ENCODE data around the gene NTN3.

Gene NTN3

DNA sequence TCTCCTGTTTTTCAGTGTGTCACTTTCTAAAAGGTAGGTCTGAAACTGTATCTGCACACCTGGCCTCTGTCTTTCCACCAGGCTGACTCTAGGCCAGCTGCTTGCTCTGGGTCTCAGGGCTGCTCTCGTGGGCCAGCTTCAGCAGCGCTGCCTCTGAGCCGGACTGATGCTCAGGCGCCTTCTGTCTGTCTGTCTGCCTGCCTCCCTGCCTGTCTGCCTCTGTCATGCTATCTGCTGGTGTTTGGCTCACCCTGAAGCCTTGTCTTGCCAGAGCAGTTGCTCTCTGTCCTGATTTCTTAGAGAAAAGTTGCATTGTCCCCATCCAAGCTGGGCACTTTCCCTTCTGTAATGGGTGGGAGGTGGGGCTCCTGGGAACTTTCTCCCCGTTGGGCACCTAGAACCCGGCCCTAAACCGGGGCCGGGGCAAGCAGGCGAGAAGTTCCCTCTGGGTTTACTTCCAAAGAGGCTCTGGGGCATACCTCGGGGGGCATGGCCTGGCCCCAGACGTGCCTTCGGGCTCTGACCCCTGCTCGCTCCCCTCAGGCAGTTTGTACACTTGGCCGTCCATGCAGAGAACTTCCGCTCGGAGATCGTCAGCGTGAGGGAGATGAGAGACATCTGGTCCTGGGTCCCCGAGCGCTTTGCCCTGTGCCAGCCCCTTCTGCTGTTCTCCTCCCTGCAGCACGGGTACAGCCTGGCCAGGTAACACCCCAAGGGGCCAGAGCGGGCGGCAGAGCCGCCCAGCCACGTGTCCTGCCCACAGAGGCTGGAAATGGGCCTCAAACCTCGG, 26.8 kb downstream of the NTN3 start:
- DNase-seq: no peak

- DNase-seq: no peak
Measured at GRCh38 chr16:2498531-2499253, 27.6 kb downstream of the NTN3 start.

- no peak for DNase-seq
Measured at GRCh38 chr16:2499454-2499853, 28.4 kb downstream of the NTN3 start.

- no peak for DNase-seq
Measured at GRCh38 chr16:2499890-2500429, 28.9 kb downstream of the NTN3 start.

- DNase-seq: no peak
Measured at GRCh38 chr16:2500430-2500917, 29.4 kb downstream of the NTN3 start.

- DNase-seq: peak; percentile 97
Measured at GRCh38 chr16:2500918-2501750, 30.0 kb downstream of the NTN3 start.

DNA sequence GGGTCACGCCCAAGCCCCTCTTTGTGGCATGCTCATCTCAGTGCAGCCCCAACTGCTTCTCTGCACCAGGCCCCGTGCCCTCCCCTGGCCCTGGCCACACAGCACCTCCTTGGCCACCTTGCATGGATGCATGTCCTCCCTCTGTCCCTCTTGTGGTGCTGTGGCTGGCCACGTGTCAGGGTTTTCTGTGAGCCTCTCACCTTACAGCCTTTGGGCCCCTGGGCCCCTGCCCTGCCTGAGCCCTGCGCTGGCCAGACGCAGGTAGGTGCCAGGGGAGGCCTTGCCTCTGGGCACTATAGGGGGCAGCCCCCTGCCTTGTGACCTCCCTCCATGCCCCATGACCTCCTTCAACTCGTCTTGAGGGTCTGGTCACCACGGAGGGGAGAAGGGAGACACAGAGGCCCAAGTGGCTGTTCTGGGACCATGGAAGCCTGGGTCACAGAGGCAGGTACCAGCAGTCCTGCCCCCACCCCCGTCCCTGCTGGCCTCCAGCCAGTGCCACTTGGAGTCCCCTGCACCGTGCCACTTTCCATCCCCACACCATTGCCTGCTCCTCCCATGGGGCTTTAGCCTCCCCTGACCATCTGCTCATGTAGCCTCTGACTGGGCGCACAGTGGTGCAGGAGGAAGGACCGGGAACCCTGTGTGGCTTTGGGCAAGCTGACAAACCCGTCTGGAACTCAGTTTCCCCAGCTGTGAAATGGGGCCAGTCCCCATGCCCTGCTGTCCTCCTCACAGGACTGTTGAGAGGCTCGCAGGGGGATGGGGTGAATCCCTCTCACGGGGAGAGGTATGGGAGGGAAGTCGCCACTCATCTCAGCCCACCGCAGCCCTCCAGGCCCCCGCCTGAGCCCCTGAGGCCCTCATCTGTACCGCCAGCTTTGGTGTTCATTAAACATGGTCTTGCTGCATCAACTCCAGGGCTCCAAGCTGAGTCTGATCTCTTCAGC, 31.1 kb downstream of the NTN3 start:
- no peak for DNase-seq

- DNase-seq: no peak
Measured at GRCh38 chr16:2505695-2506094, 34.6 kb downstream of the NTN3 start.

DNA sequence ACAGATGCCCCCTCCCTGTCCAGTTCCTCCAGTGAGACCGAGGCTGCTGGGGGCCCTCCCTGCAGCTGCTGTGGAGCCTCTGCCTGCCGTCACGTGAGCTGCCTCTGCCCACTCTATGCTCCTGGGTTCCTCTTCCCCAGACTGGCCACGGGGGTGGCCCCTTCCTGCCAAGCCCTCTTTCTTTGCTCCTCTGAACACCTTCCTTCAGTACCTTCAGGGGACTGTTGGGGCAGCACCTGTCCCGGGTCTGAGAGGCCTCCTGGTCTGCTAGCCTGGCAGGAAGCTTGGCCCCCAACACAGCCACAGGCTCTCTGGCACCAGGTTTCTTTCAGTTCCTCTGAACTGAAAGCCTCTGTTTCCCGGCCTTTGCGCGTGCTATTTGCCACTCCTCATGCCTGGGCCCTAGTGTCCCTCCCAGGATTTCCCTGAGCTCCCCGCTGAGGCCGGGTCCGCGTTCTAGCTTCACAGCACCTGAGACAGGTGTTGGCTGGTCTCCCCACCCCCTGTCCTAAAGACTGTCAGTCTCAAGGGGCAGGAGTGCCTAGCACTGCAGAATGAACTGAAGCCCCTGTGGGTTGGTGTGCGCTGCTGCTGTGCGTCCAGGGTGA, 36.1 kb downstream of the NTN3 start:
- DNase-seq: no peak

- no peak for DNase-seq
Measured at GRCh38 chr16:2507665-2508064, 36.6 kb downstream of the NTN3 start.

- no peak for DNase-seq
Measured at GRCh38 chr16:2508722-2509400, 37.8 kb downstream of the NTN3 start.

DNA sequence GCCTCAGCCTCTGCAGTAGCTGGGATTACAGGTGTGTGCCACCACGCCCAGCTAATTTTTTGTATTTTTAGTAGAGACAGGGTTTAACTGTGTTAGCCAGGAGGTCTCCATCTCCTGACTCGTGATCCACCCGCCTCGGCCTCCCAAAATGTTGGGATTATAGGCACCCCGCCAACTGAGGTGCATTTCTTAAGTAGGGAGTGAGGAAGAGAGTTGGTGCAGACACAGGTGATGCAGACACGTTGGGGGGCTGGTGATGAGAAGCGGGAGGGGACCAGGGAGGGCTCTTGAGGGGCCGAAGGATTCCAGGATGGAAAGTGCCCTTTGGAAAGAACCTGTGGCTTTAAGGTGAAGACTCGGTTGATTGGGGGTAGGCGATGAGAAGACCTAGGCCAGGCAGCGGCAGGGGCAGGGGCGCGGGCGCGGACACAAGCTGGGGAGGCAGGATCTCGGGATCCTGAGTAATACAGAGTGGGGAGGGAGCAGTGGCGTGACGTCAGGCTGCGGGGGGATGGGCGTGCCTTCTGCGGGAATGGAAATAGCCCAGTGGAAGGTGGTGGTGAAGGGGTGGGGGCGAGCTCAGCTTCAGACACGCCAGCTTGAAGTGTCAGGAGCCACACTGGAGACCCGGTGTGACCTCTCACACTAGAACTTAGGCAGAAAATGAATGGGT, 40.2 kb downstream of the NTN3 start:
- DNase-seq: no peak

GRCh38 chr16:2511996-2512734, 41.1 kb downstream of the NTN3 start:
- no peak for DNase-seq

GRCh38 chr16:2512735-2513404, 41.8 kb downstream of the NTN3 start:
- no peak for DNase-seq

DNA sequence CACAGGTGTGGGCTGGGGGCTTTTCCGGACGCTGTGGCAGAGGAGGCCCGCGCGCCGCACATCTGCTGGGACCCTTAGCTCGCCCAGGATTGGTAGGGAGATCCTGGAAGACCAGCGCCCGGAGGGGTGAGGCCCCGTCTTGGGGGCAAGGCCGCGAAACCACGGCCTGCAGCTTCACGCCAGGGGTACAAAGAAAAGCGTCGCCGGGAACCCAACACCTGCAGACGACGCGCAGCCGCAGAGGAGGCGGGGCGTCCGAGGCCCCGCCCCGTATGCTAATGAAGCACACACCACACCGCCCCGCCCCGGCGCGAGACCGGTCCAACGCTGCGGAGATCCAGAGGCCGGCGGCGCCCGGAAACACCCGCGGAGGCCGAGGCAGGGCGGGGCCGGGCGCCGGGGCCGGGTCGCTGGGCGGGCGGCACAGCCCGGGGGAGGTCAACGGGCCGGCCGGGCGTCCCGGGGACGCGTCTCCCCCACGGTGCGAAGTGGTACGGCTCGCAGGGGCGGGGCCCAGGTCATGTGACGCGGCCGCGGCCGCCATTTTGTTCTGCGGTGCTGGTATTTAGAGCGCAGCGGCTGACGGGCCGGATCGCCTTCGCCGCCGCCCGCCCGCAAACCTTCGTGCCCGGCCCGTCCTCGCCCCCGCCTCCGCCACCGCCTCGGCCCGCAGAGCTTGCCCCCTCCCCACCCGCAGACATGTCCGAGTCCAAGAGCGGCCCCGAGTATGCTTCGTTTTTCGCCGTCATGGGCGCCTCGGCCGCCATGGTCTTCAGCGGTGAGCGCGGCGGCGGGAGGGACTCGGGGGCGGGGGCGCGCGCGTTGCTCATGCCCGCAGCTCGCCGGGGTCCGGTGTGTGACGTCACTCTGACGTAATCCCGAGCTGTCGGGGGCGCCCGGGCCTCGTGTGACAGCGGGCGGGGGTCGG, 42.6 kb downstream of the NTN3 start, which contains the start of gene ATP6V0C:
ATP6V0C (plus strand) TSS at position 548 of the 928 bp plus-strand sequence; CDS start at position 700, 152 bp downstream.
- peak; percentile 93 for DNase-seq

DNA sequence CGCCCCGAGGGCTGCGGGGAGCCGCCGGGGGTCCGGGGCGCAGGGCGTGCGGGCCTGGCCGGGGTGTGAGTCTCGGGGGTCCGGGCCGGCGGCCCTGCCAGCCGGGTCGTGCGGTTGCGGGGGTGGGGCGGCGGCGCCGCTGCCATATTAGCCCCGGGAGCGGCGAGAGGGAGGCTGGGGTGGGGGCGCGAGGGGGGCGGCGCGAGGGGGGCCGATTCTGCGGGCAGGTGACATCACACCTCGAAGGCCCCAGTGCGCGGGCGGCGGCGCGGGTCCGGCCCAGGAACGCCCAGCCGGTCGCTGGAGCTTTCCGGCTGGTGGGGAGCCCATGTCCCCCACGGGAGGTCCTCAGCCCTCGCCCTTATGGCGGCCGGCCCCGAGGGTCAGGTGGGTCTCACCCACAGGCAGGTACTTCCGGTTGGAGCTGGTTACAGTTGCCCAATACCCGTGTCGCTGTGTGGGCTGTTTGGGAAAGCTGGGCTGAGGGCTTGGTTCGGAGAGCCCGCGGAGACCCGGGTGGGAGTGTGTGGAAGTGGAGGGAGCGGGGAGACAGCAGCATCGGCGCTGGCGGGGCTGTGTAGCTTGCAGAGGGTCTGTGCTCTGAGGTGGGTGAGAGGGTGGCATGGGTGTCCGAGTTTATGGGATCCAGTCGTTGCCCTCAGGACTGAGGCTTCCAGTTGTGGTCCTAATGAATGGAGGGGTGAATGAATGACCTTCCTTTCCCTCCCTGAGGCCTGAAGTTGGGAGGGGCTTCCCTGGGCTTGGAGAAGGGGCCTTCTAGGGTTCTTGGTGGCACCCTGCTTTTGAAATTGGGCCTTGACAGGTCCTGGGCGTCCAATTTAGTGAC, 43.5 kb downstream of the NTN3 start:
- peak; percentile 32 for DNase-seq
